AG10803 (cell line): ENCODE measurements around the gene PIP4K2A.

Experiments used
- DNase-seq: peaks from one replicate; pipeline ENCODE4 v3.0.0; 2010; ENCODE audit warnings: low read depth
- H3K4me3 ChIP-seq: 2 replicates; pipeline ENCODE4 v1.5.1; 2011; ENCODE audit warnings: mild to moderate bottlenecking, low read length, control low read depth
- CTCF ChIP-seq: conservative IDR thresholded peaks from 2 replicates; pipeline ENCODE4 v1.5.1; 2011; ENCODE audit warnings: mild to moderate bottlenecking, low read length, control low read depth, inconsistent platforms

The PIP4K2A gene

GRCh38 chr10:22651276-22651980, 63.0 kb downstream of the PIP4K2A start:
- TF ChIP-seq CTCF, result no peak
- no peak for DNase-seq
- no peak overlapping the region for H3K4me3 ChIP-seq

DNA sequence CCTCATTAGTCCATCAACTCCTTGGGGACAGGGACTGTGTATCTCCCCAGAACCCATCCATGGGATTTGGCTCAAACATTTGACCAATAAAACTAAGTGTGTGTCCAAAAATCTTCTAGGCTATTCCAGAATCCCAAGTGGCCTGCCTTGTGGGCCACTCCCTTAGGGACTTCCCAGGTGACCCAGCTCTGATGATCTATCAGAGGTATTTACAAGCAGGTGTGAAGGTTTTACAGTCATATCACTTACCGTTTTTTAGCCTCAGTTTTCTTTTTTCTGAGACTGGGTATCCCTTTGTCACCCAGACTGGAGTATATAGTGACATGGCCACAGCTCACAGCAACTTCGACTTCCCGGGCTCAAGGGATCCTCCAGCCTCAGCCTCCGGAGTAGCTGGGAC, 64.4 kb downstream of the PIP4K2A start:
- no peak overlapping the region for H3K4me3 ChIP-seq
- TF ChIP-seq CTCF, result no peak
- DNase-seq, result no peak

DNA sequence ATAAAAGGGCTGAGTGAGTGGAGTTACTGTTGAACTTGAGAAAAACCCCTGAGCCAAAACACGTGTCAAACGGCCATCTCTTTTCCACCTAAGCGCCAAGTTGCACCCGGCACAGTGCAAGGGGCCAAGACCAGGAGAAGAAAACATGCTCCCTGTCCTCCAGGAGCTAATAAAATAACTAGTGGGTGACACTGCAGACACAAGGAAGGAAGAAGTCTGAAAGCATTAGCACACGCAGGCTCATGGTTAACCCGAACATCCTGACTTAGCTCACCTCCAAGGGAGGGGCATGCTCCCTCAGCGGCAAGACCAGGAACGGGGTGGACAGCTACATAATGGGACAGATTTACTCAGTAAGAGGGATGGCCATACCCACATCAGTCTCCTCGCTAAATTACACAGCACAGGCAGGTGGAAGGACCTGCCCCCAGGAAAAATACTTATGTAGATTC, 65.0 kb downstream of the PIP4K2A start:
- no peak for TF ChIP-seq CTCF
- no peak overlapping the region for H3K4me3 ChIP-seq
- DNase-seq, result no peak

- no peak for TF ChIP-seq CTCF
- peak; percentile 94 for DNase-seq
- no peak overlapping the region for H3K4me3 ChIP-seq
Observed at GRCh38 chr10:22648547-22648961, 65.8 kb downstream of the PIP4K2A start.

DNA sequence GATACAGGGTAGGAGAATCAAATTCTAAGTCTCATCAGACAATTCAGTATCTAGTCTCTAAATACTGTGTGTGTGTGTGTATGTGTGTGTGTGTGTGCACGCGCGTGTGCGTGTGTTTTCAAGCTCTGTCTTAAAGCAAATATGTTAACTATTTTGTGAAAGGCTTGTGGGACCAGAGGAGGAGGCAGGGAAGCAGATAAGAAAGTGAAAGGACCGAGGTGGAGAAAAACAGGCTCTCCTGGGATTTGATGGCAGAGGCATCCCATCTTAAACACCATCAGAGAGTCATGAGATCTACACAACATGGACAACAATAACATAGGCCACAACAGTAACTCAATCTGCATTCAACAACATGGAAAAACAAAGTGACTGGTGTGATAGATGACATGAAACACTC, 67.1 kb downstream of the PIP4K2A start:
- no peak for TF ChIP-seq CTCF
- DNase-seq, result no peak
- H3K4me3 ChIP-seq, result no peak overlapping the region

- DNase-seq, result no peak
- H3K4me3 ChIP-seq, result no peak overlapping the region
- no peak for TF ChIP-seq CTCF
Observed at GRCh38 chr10:22646388-22646853, 68.0 kb downstream of the PIP4K2A start.

DNA sequence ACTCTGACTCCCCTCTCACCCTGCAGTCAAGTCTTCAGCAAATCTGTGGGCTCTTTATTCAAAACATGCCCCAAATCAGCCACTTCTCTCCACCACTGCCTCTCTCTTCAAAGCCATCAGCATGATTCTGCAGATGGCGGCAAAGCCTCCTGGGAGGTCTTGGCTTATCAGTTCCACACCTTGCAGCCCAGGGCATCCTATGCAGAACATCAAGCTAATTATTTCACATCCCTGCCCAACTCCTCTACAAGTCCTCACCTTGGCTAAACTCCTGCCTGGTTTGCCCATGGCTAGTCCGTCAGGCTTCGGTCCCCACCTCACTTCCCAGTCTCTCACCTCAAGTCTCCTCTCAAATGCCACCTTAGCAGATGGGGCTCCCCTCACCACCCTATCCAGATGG, 70.2 kb downstream of the PIP4K2A start:
- no peak for TF ChIP-seq CTCF
- DNase-seq, result no peak
- no peak overlapping the region for H3K4me3 ChIP-seq
